ENCODE results near the gene SLC38A8. TPM values are rescaled to one million over a fixed set of nuclear protein-coding genes. Genes with fewer than 3 reads are reported as not detected.

SLC38A8 gene
- total and polyA plus RNA-seq, 2 experiments from 2014 or later: not detected

- no peak overlapping the region for H3K4me3 ChIP-seq
- no peak overlapping the region for H2AFZ ChIP-seq
- no peak overlapping the region for H3K27ac ChIP-seq
- H3K79me2 ChIP-seq: no peaks in the 10 kb centered on the region
- DNase-seq (ENCODE audit: low spot score): no peak
- no peaks in the 10 kb centered on the region for H4K20me1 ChIP-seq (ENCODE audit: insufficient read depth, poor library complexity, severe bottlenecking)
- no peaks in the 10 kb centered on the region for H3K9me3 ChIP-seq (ENCODE audit: low read depth)
- no peak for TF ChIP-seq EZH2 (IDR thresholded peaks at IDR 0.05; ENCODE audit: borderline replicate concordance)
- TF ChIP-seq EZH2phosphoT487 (IDR thresholded peaks at IDR 0.05; ENCODE audit: low read depth, severe bottlenecking, unreplicated experiment): no peak
- TF ChIP-seq CTCF (IDR thresholded peaks at IDR 0.05; ENCODE audit: poor library complexity): no peak
- 84% methylated on average over 14 of the region's 14 CpGs for WGBS (ENCODE audit: low lambda C conversion rate, missing lambda C conversion rate)
- H3K9me2 ChIP-seq (replicated peaks; ENCODE audit: insufficient read depth): no peaks in the 10 kb centered on the region
- H3K27me3 ChIP-seq: no peaks in the 10 kb centered on the region
- no peaks in the 10 kb centered on the region for H3K4me1 ChIP-seq (ENCODE audit: insufficient read depth)
- no peak overlapping the region for H3K4me2 ChIP-seq
- no peaks in the 10 kb centered on the region for H3K36me3 ChIP-seq (replicated peaks; ENCODE audit: insufficient read depth, low read depth)
Measured at GRCh38 chr16:84014570-84015327, 27.8 kb downstream of the SLC38A8 start.

GRCh38 chr16:84013787-84014569 lies 28.6 kb downstream of the SLC38A8 start:
- Histone ChIP-seq H3K27ac (no peak overlapping the region), H3K4me1 (ENCODE audit: insufficient read depth) (no peaks in the 10 kb centered on the region), H3K27me3 (no peaks in the 10 kb centered on the region), H3K9me3 (ENCODE audit: low read depth) (no peaks in the 10 kb centered on the region), H3K9me2 (replicated peaks; ENCODE audit: insufficient read depth) (no peaks in the 10 kb centered on the region), H3K79me2 (no peaks in the 10 kb centered on the region), H2AFZ (no peak overlapping the region), H4K20me1 (ENCODE audit: insufficient read depth, poor library complexity, severe bottlenecking) (no peaks in the 10 kb centered on the region), H3K4me2 (no peak overlapping the region), H3K4me3 (no peak overlapping the region), H3K36me3 (replicated peaks; ENCODE audit: insufficient read depth, low read depth) (no peaks in the 10 kb centered on the region)
- 32% methylated on average over 13 of the region's 14 CpGs for WGBS (ENCODE audit: low lambda C conversion rate, missing lambda C conversion rate)
- DNase-seq (ENCODE audit: low spot score): peak; percentile 78
- TF ChIP-seq CTCF (IDR thresholded peaks at IDR 0.05; ENCODE audit: poor library complexity) (no peak), EZH2 (IDR thresholded peaks at IDR 0.05; ENCODE audit: borderline replicate concordance) (no peak), EZH2phosphoT487 (IDR thresholded peaks at IDR 0.05; ENCODE audit: low read depth, severe bottlenecking, unreplicated experiment) (no peak)

- H3K27me3 ChIP-seq: peaks cover 5% of the 10 kb centered on the region
- no peaks in the 10 kb centered on the region for H3K9me2 ChIP-seq (replicated peaks; ENCODE audit: insufficient read depth)
- H3K4me1 ChIP-seq (ENCODE audit: insufficient read depth): no peaks in the 10 kb centered on the region
- H3K36me3 ChIP-seq (replicated peaks; ENCODE audit: insufficient read depth, low read depth): no peaks in the 10 kb centered on the region
- no peak for DNase-seq (ENCODE audit: low spot score)
- TF ChIP-seq EZH2phosphoT487 (IDR thresholded peaks at IDR 0.05; ENCODE audit: low read depth, severe bottlenecking, unreplicated experiment) (no peak), EZH2 (IDR thresholded peaks at IDR 0.05; ENCODE audit: borderline replicate concordance) (no peak), CTCF (IDR thresholded peaks at IDR 0.05; ENCODE audit: poor library complexity) (no peak)
- H3K79me2 ChIP-seq: no peaks in the 10 kb centered on the region
- no peak overlapping the region for H2AFZ ChIP-seq
- 90% methylated on average over 6 of the region's 6 CpGs for WGBS (ENCODE audit: low lambda C conversion rate, missing lambda C conversion rate)
- H3K4me2 ChIP-seq: no peak overlapping the region
- no peaks in the 10 kb centered on the region for H4K20me1 ChIP-seq (ENCODE audit: insufficient read depth, poor library complexity, severe bottlenecking)
- H3K27ac ChIP-seq: no peak overlapping the region
- H3K9me3 ChIP-seq (ENCODE audit: low read depth): no peaks in the 10 kb centered on the region
- H3K4me3 ChIP-seq: no peak overlapping the region
Measured at GRCh38 chr16:84009282-84009681, 33.3 kb downstream of the SLC38A8 start.

Data from hepatocyte (in vitro differentiated cells).